OCI-LY1 (cell line): ENCODE data around the gene ENPP3.

Source experiments
- H2AFZ ChIP-seq: fragments of 200-600 bp; sonication (generic), shearing (Covaris generic); 2 replicates; pipeline ENCODE4 v1.6.0; 2014; ENCODE audit warnings: antibody characterized with exemption, mild to moderate bottlenecking, low read length
- H3F3A ChIP-seq: fragments of 200-600 bp; sonication (generic), shearing (Covaris generic); 2 replicates; pipeline ENCODE4 v1.6.0; 2014; ENCODE audit warnings: mild to moderate bottlenecking, antibody characterized with exemption, low read length, moderate library complexity; ENCODE audit not compliant: insufficient read depth
- H3K27ac ChIP-seq: fragments of 200-600 bp; sonication (generic); 2 replicates; pipeline ENCODE4 v1.5.1; 2014; ENCODE audit warnings: low read length, mixed run types, mild to moderate bottlenecking, low read depth; ENCODE audit not compliant: poor library complexity, severe bottlenecking
- H3K27me3 ChIP-seq: fragments of 200-600 bp; sonication (generic); 2 replicates; pipeline ENCODE4 v1.6.0; 2014; ENCODE audit warnings: antibody characterized with exemption, mild to moderate bottlenecking, low read length, moderate library complexity; ENCODE audit not compliant: insufficient read depth
- H3K36me3 ChIP-seq: fragments of 200-600 bp; sonication (generic); 2 replicates; pipeline ENCODE4 v1.6.1; 2014; ENCODE audit warnings: mild to moderate bottlenecking, antibody characterized with exemption, low read length, moderate library complexity, mixed read lengths; ENCODE audit not compliant: insufficient read depth
- H3K4me1 ChIP-seq: fragments of 200-600 bp; sonication (generic); 2 replicates; pipeline ENCODE4 v1.5.1; 2014; ENCODE audit warnings: mild to moderate bottlenecking, low read length, moderate library complexity; ENCODE audit not compliant: insufficient read depth, severe bottlenecking
- H3K4me2 ChIP-seq: fragments of 200-600 bp; sonication (generic), shearing (Covaris generic); 2 replicates; pipeline ENCODE4 v1.6.1; 2014; ENCODE audit warnings: low read length
- H3K4me3 ChIP-seq: fragments of 200-600 bp; sonication (generic); 2 replicates; pipeline ENCODE4 v1.5.1; 2014; ENCODE audit warnings: low read length, low read depth, mild to moderate bottlenecking, mixed read lengths; ENCODE audit not compliant: poor library complexity, severe bottlenecking
- H3K79me2 ChIP-seq: fragments of 200-600 bp; shearing (Covaris generic); 2 replicates; pipeline ENCODE4 v1.6.1; 2016; ENCODE audit warnings: mixed run types, low read length, mixed read lengths; ENCODE audit not compliant: insufficient read depth
- H3K9ac ChIP-seq: fragments of 200-600 bp; sonication (generic), shearing (Covaris generic); 2 replicates; pipeline ENCODE4 v1.6.1; 2014; ENCODE audit warnings: mild to moderate bottlenecking, low read length, mixed read lengths
- H3K9me2 ChIP-seq: fragments of 200-600 bp; sonication (generic), shearing (Covaris generic); 2 replicates; pipeline ENCODE4 v1.6.1; 2014; ENCODE audit warnings: low read depth, mild to moderate bottlenecking, low read length, mixed read lengths
- H3K9me3 ChIP-seq: fragments of 200-600 bp; shearing (Covaris generic); 2 replicates; pipeline ENCODE4 v1.6.1; 2014; ENCODE audit warnings: low read length, mixed read lengths
- H4K20me1 ChIP-seq: fragments of 200-600 bp; sonication (generic), shearing (Covaris generic); 2 replicates; pipeline ENCODE4 v1.6.0; 2016; ENCODE audit warnings: mild to moderate bottlenecking, low read length; ENCODE audit not compliant: insufficient read depth
- EZH2 ChIP-seq: fragments of 200-600 bp; sonication (generic), shearing (Covaris generic); IDR thresholded peaks from 2 replicates; pipeline ENCODE4 v1.8.0; 2017; ENCODE audit warnings: borderline replicate concordance, mixed run types, mild to moderate bottlenecking, antibody characterized with exemption, low read length, moderate library complexity, mixed read lengths
- TF ChIP-seq, protein P1 (sequence below): fragments of 200-600 bp; sonication (generic), shearing (Covaris generic); IDR thresholded peaks from 2 replicates; pipeline ENCODE4 v1.5.1; 2017; ENCODE audit warnings: mild to moderate bottlenecking, antibody characterized with exemption, low read length, moderate library complexity, mixed read lengths

The ENPP3 gene

GRCh38 chr6:131791476-131791875 is 154.4 kb downstream of the ENPP3 start:
- H3K4me3 ChIP-seq = no peak overlapping the region
- TF ChIP-seq, protein P1, sequence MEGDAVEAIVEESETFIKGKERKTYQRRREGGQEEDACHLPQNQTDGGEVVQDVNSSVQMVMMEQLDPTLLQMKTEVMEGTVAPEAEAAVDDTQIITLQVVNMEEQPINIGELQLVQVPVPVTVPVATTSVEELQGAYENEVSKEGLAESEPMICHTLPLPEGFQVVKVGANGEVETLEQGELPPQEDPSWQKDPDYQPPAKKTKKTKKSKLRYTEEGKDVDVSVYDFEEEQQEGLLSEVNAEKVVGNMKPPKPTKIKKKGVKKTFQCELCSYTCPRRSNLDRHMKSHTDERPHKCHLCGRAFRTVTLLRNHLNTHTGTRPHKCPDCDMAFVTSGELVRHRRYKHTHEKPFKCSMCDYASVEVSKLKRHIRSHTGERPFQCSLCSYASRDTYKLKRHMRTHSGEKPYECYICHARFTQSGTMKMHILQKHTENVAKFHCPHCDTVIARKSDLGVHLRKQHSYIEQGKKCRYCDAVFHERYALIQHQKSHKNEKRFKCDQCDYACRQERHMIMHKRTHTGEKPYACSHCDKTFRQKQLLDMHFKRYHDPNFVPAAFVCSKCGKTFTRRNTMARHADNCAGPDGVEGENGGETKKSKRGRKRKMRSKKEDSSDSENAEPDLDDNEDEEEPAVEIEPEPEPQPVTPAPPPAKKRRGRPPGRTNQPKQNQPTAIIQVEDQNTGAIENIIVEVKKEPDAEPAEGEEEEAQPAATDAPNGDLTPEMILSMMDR = no peak
- TF ChIP-seq EZH2 = no peak
- no peaks in the 10 kb centered on the region for H3K79me2 ChIP-seq
- no peaks in the 10 kb centered on the region for H3K27me3 ChIP-seq
- H4K20me1 ChIP-seq = no peaks in the 10 kb centered on the region
- no peak overlapping the region for H2AFZ ChIP-seq
- no peaks in the 10 kb centered on the region for H3K4me1 ChIP-seq
- H3K4me2 ChIP-seq = no peak overlapping the region
- H3K36me3 ChIP-seq = no peaks in the 10 kb centered on the region
- no peaks in the 10 kb centered on the region for H3K9me3 ChIP-seq
- no peaks in the 10 kb centered on the region for H3F3A ChIP-seq
- H3K9me2 ChIP-seq = no peaks in the 10 kb centered on the region
- H3K27ac ChIP-seq = no peak overlapping the region
- no peak overlapping the region for H3K9ac ChIP-seq

DNA sequence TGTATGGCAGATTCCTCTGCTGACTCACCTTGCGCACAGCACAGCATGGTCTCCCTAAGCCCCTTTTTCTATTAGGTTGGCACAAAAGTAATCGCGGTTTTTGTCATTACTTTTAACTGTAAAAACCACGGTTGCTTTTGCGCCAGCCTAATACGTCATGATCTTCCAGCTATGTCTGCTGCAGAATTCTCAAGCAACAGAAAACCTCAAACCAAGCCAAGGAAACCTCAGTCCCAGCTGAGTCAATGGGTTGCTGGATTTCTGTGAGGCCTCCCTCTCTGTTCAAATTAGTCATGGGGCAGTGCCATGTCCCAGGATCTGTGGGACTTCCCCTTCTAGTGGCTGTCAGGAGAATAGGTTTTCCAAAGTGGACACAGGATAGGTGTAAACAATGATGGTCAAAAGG is 155.0 kb downstream of the ENPP3 start:
- Histone ChIP-seq H4K20me1 (no peaks in the 10 kb centered on the region), H3K27ac (no peak overlapping the region), H3K27me3 (no peaks in the 10 kb centered on the region), H3K4me2 (no peak overlapping the region), H2AFZ (no peak overlapping the region), H3K36me3 (no peaks in the 10 kb centered on the region), H3K9me3 (no peaks in the 10 kb centered on the region), H3K9ac (no peak overlapping the region), H3K4me3 (no peak overlapping the region), H3K4me1 (no peaks in the 10 kb centered on the region), H3K79me2 (no peaks in the 10 kb centered on the region), H3F3A (no peaks in the 10 kb centered on the region), H3K9me2 (no peaks in the 10 kb centered on the region)
- TF ChIP-seq, protein P1 = no peak

GRCh38 chr6:131795366-131795765 is 158.3 kb downstream of the ENPP3 start:
- Histone ChIP-seq H3K4me2 (no peak overlapping the region), H4K20me1 (no peaks in the 10 kb centered on the region), H3K36me3 (no peaks in the 10 kb centered on the region), H3K4me3 (no peak overlapping the region), H3K27me3 (no peaks in the 10 kb centered on the region), H3K9me2 (no peaks in the 10 kb centered on the region), H2AFZ (no peak overlapping the region), H3K9ac (no peak overlapping the region), H3K79me2 (no peaks in the 10 kb centered on the region), H3K9me3 (no peaks in the 10 kb centered on the region), H3K4me1 (no peaks in the 10 kb centered on the region), H3F3A (no peaks in the 10 kb centered on the region), H3K27ac (no peak overlapping the region)
- no peak for TF ChIP-seq EZH2
- TF ChIP-seq, protein P1 = no peak
